Lower leg skin (tissue), 4 donors: ENCODE measurements around the gene STEAP3. TPM values are rescaled to one million over a fixed set of nuclear protein-coding genes. Genes with fewer than 3 reads are reported as not detected.

Source experiments
- DNase-seq, 2 donors: peaks; one replicate each; pipeline ENCODE4 v3.0.0-alpha.2; 2019; ENCODE audit warnings: low spot score in 2 of 2
- H3K4me3 ChIP-seq: fragments of 200-600 bp; sonication (generic); 2 replicates; pipeline ENCODE4 v1.5.1; 2017; ENCODE audit warnings: mild to moderate bottlenecking, low read depth; ENCODE audit not compliant: poor library complexity, severe bottlenecking
- POLR2A ChIP-seq, 2 donors: fragments of 450-650 bp; IDR thresholded peaks; one replicate each; pipeline ENCODE4 v1.6.1; 2016 to 2017; ENCODE audit warnings: antibody characterized with exemption in 2 of 2, mild to moderate bottlenecking in 1 of 2, moderate library complexity in 1 of 2
- WGBS, 2 donors: methylation state at CpG; one replicate each; pipeline ENCODE4 v1.1.5; 2018; 5-methylcytosine and 5-hydroxymethylcytosine counted together
- intact Hi-C: fragments of 100-400 bp; cut with DNase I; formaldehyde crosslinking; loops from one replicate; pipeline ENCODE4 v1.15.0; 2023; ENCODE audit warnings: low total_unique reads
- total RNA-seq, 4 donors: library from RNA; depleted of rRNA; stranded (reverse); fragments of >200 nt; gene quantifications; one replicate each; pipeline ENCODE4 v1.1.0, GENCODE V29; 2016
- TF ChIP-seq, protein P1 (sequence below), 3 donors: fragments of 450-650 bp; IDR thresholded peaks; one replicate each; pipeline ENCODE4 v1.5.1; 2016; ENCODE audit warnings: antibody characterized with exemption in 3 of 3, mild to moderate bottlenecking in 3 of 3, moderate library complexity in 2 of 3

Gene STEAP3
- total RNA-seq, 4 donors from 2014 or later, result 16.7 to 25.1 (median 22.0) TPM

DNA sequence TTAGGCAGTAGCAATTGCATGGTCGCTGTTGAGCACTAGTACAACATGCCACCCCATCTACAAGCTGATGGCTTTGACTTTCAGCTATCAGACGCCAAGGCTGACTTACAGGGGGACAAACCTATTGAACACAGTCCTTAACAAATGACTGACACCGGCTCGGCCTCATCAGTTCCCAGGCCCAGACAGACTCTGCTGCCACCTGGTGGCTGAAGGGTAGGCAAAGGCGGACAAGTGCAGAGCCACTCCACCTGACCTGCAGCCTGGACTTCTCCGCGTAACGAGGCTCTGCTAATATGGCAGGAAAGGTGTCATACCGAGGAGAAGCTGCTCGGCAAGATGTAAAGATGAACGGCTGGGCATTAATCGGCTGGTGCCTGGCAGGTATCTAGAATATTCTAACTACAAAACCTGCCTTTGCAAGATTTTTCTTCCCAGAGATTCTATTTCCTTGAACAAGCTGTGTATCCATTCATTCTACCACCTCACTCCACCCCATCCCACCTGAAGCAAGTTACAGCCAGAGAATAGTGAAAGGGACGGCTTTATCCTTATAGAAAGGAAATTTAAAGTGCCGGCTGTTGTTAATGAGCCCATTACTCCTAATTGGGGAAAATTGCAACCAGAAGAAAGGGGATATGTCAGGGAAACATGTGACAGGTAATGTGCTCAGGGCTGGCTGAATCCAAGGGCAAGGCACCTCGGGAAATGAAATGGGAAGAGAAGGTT, 67.4 kb downstream of the STEAP3 start:
- intact Hi-C loops, result loop anchor here (10.0 kb wide), 1 partner anchor 406 kb away; no protein-coding TSS in a partner anchor
- peak in 1 of 2 donors; percentile 95 for DNase-seq
- 47 to 77% methylated on average over 15 of the region's 15 CpGs for WGBS, 2 donors
- TF ChIP-seq, protein P1, sequence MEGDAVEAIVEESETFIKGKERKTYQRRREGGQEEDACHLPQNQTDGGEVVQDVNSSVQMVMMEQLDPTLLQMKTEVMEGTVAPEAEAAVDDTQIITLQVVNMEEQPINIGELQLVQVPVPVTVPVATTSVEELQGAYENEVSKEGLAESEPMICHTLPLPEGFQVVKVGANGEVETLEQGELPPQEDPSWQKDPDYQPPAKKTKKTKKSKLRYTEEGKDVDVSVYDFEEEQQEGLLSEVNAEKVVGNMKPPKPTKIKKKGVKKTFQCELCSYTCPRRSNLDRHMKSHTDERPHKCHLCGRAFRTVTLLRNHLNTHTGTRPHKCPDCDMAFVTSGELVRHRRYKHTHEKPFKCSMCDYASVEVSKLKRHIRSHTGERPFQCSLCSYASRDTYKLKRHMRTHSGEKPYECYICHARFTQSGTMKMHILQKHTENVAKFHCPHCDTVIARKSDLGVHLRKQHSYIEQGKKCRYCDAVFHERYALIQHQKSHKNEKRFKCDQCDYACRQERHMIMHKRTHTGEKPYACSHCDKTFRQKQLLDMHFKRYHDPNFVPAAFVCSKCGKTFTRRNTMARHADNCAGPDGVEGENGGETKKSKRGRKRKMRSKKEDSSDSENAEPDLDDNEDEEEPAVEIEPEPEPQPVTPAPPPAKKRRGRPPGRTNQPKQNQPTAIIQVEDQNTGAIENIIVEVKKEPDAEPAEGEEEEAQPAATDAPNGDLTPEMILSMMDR (IDR thresholded peaks at IDR 0.05), result no peak
- no peak for TF ChIP-seq POLR2A (IDR thresholded peaks at IDR 0.05)
- H3K4me3 ChIP-seq, result no peak overlapping the region

DNA sequence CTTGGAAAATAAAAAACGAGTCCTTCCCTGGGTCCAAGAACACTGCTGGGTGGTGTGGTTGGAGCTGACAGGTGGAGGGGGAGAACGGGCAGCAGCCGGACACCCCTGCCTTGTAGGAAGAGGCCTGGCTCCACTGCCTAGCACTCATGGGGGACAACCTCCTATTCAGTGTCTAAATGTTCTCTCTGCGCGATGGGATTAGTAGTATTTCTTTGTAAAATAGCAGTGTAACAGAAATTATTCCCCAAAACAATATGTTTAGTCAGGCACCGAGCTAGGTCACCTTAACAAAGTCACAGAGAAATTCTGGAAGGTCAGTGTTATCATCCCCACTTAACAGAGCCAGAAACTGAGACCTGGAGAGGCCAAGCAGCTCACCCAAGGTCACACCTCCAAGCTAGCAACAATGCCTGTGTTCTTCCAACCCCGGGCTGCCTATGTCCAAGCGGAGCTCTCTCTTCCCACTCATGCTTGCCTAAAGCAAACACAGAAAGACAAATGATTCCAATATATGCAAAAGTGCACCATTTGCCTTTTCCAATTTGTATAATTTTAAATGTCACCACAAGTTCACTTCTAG, 68.0 kb downstream of the STEAP3 start:
- intact Hi-C loops, result loop anchor here (10.0 kb wide), 1 partner anchor 407 kb away; no protein-coding TSS in a partner anchor
- no peak overlapping the region for H3K4me3 ChIP-seq
- no peak for TF ChIP-seq POLR2A (IDR thresholded peaks at IDR 0.05)
- TF ChIP-seq, protein P1 (IDR thresholded peaks at IDR 0.05), result no peak
- DNase-seq, result peak in 1 of 2 donors; percentile 75
- 89 to 92% methylated on average over 8 of the region's 8 CpGs for WGBS, 2 donors

DNA sequence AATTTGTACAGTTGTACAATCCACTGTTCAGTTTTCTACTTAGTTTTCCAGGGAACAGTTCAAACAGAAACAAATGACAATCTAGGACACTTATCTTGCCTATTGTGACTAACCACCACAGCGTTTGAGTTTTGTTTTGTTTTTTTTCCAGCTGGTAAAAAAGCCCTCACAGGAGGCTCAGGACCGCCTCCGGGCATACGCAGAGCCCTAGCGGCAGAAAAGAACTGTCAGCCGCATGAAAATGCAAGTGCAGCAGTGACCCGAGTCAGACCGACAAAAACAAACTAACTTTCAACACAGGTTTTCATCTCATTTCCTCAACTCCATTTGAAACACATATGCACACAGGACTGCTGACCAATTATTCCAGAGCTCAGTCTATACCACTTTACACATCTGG, 68.6 kb downstream of the STEAP3 start:
- peak in 1 of 2 donors; percentile 54 for DNase-seq
- 64 to 76% methylated on average over 8 of the region's 8 CpGs for WGBS, 2 donors
- intact Hi-C loops, result loop anchor here (10.0 kb wide), 1 partner anchor 407 kb away; no protein-coding TSS in a partner anchor
- H3K4me3 ChIP-seq, result no peak overlapping the region
- no peak for TF ChIP-seq POLR2A (IDR thresholded peaks at IDR 0.05)
- TF ChIP-seq, protein P1 (IDR thresholded peaks at IDR 0.05), result no peak

DNA sequence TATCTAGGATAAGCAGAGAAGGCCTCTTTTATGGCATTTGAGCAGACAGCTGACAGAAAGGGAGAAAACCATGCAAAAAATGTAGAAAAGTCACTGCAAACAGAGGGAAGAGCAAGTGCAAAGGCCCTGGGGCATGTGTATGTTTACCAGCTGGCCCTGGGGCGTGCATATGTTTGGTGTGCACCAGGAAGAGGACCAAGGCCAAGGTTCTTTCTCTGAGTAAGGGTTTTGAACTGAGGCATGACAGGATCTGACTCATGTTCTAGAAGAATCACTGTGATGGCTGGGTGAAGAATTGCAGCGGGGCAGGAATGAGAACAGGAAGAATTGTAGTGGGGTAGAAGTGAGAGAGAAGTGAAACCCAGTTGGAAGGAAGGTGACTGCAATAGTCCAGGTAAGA, 69.6 kb downstream of the STEAP3 start:
- no peak for DNase-seq
- TF ChIP-seq POLR2A (IDR thresholded peaks at IDR 0.05), result no peak
- TF ChIP-seq, protein P1 (IDR thresholded peaks at IDR 0.05), result no peak
- H3K4me3 ChIP-seq, result no peak overlapping the region
- intact Hi-C loops, result loop anchor here (10.0 kb wide), 1 partner anchor 408 kb away; no protein-coding TSS in a partner anchor
- 89% methylated on average over 2 of the region's 2 CpGs for WGBS, 2 donors

DNA sequence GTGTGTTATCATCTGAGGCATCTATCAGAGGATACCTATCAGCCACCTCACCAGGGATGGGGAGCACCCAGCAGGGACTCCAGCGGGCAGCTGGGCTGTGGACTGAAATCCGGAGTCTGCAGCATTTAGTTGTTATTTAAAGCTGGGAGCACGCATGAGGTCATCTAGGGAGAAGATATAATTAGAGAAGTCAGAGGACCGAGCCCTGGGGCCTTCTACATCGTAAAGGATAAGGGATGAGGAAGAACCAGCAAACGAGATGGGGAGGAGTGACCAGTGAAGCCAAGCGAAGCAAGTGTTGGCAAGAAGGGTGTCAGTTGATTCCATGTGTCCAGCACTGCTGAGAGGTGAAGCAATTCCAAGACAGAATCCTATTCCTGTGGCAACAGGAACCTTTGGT, 70.3 kb downstream of the STEAP3 start:
- TF ChIP-seq, protein P1 (IDR thresholded peaks at IDR 0.05), result no peak
- TF ChIP-seq POLR2A (IDR thresholded peaks at IDR 0.05), result no peak
- intact Hi-C loops, result loop anchor here (10.0 kb wide), 1 partner anchor 409 kb away; no protein-coding TSS in a partner anchor
- DNase-seq, result no peak
- WGBS, 2 donors, result 67 to 78% methylated on average over 7 of the region's 7 CpGs
- no peak overlapping the region for H3K4me3 ChIP-seq
